Middle frontal gyrus (tissue), 1 donor: Measurements from ENCODE around the gene MAP4K5.

ENCODE experiments used
- DNase-seq: peaks from one replicate; pipeline ENCODE4 v3.0.0-alpha.2; 2015; ENCODE audit warnings: low spot score; ENCODE audit errors: extremely low spot score

Gene MAP4K5

DNA sequence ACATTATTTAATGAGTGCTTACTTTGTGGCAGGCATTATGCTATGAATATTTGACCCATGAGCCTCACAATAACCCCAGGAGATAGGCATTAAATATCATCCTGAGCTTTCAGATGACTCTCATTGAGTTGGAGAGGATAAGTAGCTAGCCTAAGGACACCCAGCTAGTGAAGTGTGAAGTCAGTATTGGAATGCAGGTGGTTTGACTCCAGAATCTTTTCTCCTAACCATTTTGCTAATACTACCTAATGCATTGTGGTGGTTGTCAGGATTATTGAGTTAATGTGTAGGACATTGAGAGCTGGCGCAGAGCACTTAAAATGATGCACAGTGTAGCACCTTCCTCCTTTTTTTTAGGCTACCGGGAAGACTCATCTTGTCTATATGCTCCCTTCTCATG, 131.9 kb downstream of the MAP4K5 start:
- no peak for DNase-seq

DNA sequence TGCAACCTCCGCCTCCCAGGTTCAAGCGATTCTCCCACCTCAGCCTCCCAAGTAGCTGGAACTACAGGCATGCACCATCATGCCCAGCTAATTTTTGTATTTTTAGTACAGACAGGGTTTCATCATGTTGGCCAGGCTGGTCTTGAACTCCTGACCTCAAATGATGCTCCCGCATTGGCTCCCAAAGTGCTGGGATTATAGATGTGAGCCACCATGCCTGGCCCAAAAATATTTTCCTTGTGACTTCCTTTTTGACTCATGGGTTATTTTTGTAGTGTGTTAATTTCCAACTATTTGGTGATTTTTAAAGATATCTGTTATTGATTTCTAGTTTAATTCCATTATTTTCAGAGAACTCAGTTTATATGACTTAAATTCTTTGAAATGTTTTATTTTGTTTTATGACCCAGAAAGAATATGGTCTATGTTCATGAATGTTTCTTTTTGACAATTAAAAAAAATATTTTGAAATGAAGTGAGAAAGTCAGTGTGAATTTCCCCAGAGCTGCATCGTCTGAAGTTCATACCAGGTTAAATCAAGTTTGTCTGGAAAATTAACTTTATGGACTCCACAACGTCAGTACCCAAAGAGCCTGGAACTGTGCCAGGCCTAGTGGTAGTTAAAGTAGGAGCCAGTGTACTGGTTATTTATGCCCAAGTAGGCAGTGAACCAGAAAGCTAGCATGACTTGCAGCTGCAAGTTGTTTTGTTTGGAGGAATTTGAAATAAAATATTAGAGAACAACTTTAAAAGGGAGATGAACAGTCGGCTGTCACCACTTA, 132.9 kb downstream of the MAP4K5 start:
- DNase-seq, result no peak

DNA sequence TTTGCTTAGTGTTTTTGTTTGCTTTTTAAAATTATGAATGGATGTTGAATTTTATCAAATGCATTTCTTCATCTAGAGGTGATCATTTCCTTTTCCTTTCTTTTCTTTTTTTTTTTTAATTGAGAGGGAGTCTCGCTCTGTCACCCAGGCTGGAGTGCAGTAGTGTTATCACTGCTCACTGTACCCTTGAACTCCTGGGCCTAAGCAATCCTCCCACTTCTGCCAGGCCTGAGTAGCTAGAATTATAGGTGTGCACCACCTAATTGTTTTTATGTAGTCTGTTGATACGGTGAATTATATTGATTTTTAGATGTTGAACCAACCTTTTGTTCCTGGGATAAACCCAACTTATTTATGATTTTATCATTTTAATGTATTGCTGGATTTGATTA, 134.2 kb downstream of the MAP4K5 start:
- no peak for DNase-seq

DNA sequence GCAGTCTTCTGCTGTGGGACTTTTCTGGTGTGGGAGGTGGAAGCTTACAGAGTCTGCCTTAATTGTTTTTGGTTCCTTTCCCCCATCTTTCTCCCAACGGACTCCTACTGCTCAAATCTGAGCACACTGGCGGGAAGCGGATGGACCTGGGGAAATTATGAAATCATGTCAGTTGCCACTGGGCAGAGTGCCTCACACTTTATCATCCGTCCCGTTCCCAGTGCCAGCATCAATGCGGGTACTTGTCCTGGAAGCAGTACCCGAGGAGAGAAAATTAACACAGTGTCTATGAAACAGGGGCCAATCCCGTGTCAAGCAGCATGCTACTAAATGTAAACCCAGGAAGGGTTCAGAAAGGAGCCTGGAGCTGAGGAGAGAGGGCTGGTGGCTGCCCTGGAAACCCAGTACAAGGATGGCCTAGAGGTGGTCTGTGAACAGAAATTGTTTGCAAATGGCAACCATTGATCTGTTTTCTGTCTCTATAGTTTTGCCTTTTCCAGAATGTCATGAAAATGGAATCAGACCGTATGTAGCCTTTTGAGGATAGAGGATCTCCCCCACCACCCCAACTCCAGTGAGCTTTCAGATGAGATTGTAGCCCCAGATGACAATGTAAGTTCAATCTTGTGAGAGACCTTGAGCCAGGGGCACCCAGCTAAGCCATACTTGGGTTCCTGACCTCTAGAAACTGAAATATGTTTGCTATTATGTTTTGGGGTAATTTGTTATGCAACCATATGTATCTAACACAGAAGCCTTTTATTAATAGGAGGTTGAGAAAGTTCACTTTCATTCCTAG, 134.8 kb downstream of the MAP4K5 start:
- DNase-seq, result no peak

DNA sequence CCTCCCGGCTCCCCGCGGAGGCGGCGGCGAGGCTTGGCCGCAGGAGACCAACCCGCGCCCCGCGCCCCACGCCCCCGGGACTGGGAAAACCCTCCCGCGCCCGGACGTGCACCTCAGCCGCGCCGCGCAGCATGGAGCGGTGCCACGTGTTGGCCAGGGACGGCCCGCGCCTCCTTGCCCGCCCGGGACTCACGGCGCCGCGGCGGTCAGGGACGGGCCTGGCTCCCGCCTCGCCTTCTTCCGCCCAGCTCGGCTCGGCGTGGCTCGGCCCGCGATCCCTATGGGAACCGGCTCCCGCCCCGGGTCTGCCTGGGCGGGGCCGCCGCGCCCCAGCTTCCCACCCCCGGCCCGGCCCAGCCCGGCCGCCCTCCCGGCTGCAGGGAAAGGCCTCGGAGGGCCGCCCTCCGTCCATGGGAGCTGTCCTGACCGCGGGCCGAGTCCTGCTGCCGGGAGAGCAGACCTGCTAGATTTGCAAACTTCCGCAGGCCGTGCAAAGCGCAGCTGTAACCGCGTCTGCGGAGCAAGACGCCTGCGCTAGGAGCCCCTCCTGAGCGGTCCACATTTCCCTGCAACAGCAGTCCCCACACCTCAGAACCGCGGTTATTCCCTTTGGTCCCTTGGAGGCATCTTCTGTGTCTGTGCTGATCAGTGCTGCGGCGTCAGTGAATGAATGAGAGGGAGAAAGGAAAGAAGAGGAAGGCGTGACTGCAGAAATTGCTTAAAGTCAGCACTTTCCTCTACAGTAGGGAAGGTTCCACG, 135.6 kb downstream of the MAP4K5 start, which contains the start of gene CDKL1:
Gene CDKL1, minus strand, starts transcription at position 251 of the 759 bp plus-strand sequence. CDS start 1,013 bp downstream, outside the sequence.
- no peak for DNase-seq

DNA sequence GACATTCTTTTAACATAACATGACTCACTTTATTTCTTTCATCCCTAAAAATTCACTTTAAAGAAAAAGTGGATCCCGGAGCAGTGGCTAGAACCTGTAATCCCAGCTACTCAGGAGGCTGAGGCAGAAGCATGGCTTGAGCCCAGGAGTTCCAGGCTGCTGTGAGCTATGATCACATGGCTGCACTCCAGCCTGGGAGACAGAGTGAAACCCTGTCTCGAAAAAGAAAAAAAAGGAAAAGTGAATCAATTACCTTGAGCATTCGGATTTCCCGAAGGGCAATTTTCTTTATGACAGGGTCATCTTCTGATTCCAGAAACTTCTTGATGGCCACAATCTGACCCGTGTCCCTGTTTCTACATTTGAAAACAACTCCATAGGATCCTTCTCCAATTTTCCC, 136.9 kb downstream of the MAP4K5 start:
- no peak for DNase-seq

DNA sequence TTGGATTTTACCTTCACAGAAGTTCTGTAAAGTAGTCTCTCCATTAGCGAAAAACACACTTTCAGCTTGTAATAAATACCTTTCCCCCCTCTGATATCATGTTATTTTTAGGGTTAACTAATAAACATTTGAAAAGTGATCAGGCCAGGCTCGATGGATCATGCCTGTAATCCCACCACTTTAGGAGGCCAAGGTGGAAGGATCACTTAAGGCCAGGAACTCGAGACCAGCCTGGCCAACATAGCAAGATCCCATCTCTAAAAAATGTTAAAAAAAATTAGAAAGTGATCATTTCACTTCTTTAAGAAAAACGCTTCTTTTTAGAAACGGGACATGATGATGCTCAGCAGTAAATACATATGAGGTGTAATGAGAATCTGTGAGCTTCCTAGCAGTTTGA, 137.7 kb downstream of the MAP4K5 start:
- no peak for DNase-seq

DNA sequence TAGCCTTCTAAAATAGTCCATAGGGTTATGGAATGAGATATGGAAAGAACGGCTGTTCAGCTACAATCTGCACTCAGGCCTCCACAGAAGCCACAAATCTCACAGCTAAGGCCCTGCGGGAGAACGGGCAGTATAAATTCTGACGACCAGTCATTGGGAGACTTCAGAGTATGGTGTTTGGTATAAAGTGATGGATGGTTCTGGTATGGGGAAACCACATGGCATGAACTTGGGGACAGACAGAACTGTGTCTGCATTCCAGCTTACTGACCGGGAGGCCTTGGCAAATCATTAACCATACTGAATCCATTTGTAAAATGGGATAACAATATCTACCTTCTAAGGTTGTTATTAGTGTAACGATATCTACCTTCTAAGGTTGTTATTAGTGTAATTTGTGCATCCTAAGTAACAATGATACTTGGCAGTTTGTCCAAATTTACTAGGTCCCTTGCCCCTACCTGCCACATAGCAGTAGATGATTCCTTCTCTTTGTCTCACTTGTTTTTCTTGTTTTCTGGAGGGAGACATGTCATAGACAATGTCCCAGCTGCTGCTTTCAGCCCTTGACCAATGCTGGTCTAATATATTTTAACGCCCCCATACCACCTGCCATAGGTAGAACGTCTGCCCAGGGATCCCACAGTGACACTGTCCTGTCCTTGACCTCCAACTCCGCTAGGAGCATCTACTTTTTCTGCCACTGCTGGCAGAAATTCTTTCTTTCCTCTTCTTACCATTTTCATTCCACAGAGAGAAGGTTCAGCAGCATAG, 142.5 kb downstream of the MAP4K5 start:
- DNase-seq, result no peak

DNA sequence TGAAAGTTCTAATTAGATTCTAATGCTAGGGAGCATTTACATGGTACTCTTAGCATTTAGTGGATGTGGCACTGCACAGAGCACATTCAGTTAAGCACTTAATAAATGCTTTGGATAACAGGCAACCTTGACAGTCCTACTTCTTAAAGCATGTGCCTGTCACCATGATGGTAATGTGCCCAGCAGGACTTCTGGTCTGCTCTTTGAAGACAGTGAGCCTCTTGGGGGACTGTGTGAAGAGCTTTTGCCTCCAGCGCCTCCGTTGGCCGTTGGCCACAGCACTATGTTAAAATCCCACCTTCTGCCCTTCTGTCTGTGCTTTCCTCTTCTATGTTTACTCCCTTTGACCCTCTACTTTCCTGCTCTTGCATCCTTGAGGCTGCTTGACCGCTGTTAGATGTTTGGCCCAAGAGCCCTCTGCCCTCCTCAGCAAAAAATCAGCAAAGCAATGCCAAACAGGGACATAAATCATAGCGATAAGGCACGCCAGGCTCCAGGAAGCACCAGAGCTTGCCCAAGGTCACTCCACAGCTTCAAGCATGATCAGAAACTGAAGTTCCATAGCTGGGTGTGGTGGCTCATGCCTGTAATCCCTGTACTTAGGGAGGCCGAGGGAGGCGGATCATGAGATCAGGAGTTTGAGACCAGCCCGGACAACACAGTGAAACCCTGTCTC, 144.0 kb downstream of the MAP4K5 start:
- DNase-seq, result no peak

DNA sequence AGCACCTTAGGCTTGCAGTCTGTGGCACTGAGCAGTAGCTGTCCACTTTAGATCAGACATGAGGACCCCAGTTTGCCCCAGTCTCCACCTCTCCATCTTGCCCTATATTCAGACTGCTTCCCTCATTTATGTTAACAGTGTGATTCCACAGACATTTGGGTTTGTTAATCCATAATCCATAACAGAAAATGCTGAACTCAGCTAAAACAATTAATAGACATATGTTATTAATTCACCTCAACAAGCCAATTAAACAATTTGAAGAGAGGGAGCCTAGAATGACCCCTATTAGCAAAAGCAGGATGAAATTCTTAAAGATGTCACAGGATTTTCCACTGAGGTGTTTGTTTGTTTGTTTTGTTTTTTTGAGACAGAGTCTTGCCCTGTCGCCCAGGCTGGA, 144.8 kb downstream of the MAP4K5 start:
- no peak for DNase-seq

DNA sequence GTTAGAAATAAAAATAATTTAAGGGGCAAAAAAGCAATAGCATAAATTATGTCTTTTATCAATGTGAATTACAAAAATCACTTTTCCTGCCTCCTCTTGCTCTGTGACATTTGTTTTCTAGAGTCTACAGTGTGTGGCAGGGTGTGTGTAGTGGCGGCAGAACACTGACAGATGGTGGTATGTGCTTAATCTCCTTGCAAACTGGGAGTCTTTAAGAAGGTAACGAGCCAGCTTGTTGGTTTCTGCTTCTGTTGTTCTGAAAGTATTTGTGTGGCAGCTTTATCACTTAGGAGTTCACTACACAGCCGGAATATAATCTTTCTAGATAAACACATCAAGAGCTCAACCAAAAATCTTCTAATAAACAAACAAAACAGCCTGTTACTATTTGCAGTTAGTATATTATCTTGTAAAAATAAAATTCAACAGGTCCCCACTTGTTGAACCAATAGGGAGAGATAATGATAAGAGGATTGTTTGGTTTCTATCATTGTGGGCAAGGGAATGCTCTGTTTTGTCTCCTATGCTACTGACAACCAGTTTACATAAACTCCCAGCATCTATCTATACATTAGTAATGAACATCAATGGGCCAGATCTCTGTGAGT, 148.6 kb downstream of the MAP4K5 start:
- no peak for DNase-seq

DNA sequence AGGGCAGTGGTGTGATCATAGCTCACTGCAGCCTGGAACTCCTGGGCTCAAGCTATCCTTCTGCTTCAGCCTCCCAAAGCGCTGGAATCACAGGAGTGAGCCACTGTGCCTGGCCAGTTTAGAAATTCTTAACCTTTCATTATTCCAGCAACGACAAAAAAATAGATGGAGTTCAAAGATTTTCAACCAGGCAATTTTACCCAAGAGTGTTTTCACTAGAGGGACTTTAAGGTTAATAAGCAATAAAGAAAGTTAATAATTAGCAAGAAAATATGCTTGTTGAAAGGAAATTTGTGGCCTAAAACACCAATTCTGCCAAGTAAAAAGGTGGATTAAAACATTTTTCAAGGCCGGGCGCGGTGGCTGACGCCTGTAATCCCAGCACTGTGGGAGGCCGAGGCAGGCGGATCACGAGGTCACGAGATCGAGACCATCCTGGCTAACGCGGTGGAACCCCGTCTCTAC, 150.5 kb downstream of the MAP4K5 start:
- DNase-seq, result no peak

DNA sequence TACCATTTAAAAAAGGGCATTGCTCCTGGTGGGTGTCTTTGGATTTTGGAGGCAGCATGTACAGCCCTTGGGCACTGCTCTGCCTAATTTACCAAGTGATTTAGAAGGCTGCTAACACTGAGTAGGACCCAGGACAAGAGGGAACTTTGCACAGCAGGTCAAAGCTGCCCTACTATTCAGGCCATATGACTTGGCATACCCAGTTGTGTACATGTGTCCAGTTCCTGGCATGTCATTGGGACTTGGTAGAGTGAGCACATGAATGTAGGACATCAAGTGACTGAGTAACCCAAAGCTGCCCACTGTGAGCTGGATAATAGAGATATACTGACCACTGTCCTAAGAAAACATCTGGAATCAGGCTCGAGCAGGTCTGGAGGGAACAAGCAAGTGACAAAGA, 151.4 kb downstream of the MAP4K5 start:
- no peak for DNase-seq

DNA sequence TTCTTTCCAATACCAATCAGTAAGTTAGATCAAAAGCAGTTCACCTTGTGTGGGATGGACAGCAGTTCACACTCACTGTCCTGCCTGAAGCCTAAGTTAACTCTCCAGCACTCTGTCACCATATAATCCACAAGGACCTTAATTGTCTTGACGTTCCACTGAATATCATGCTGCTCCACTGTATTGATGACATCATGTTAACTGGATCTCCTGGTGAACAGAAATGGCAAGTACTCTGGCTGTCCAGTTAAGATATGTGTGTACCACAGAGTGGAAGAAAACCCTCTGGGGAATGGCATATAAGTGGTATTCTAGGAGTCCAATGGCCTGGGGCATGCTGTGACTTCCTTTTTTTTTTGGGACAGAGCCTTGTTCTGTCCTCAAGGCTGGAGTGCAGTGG, 151.9 kb downstream of the MAP4K5 start:
- no peak for DNase-seq

DNA sequence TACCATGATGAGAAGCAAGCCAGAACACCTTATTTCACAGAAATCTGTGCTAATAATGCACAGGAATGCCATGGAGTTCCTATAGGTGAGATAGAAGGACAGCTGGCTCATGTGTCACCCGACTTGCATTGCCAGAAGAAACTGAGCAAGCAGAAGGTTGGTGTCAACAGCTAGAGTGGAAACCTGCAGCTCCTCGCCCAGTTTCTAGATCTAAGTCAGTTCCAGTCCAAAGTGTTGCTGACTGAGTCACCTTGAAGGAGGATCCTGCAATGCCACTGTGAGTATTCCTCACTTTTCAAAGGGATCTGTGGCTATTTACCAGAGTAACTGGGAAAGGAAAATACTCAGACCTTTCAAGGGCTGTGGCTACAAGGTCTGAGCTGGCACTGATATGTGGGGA, 152.8 kb downstream of the MAP4K5 start:
- DNase-seq, result no peak

DNA sequence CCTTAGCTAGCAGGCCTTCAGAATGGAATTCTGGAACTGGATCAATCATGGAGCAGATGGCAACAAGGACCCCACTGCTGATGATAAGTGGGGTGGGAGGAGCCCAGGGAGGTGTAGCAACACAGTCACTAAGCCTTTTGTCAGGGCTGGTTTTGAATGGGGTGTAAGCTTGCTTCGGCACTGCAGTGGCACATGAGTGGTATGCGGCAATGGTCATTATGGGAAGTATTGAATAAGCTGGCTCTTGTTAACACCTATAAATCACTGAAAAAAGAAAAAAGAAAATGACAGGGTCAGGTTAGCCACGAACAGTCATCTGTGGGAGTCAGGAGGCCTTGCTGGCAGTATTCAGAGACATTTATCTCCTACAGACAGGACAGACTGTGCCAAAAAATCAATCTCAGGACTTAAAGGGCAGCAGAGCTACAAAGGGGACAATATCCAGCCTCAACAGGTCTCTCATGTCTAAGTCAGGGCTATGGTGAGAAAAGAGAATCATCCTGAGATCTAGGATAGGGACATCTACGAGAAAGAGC, 154.8 kb downstream of the MAP4K5 start:
- DNase-seq, result no peak

DNA sequence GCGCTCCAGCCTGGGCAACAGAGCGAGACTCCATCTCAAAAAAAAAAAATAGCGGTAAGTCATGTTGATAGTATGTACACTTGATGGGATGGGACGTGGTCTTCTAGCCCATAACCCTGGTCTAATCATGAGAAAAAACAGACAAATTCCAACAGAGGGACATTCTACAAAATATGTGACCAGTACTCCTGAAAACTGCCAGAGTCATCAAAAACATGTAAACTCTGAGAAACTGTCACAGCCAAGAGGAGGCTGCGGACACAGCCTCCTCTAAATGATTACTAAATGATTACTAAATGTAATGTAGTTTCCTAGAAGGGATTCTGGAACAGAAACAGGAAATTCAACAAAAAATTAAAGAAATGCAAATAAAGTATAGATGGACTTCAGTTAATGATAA, 156.6 kb downstream of the MAP4K5 start:
- no peak for DNase-seq

DNA sequence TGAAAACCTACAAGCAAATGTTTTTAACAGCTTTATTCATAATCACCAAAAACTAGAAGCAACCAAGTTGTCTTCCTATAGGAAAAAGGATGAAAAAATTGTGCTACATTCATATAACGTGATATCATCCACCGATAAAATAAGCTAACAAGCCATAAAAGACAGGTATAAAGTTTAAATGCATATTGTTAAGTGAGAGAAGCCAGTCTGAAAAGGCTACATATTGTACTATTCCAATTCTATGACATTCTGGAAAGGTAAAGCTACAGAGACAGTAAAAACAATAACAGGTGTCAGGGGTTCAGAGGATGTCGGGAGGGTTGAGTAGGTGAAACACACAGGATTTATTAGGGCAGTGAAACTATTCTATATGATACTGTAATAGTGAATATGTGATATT, 158.4 kb downstream of the MAP4K5 start:
- DNase-seq, result no peak

DNA sequence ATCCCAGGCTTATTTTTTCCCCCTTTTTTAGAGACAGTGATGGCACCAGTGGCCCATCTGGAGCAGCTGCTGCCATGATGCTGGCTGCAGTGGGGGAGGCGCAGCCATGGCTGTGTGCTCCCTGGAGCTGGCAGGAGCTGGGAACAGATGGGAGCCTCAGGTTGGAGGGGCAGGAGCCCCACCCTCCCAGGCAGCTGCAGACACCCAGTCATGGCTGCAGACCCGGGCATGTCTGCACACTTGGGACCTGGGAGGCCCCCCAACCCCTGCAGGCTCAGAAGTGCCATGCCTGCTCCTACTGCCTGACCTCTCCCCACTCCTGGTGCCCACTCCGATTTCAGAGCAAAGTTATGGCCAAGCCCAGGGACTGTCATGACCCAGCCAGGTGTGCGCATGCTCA, 160.8 kb downstream of the MAP4K5 start:
- no peak for DNase-seq
